ENCODE measurements around the gene TMEM114.

The TMEM114 gene

DNA sequence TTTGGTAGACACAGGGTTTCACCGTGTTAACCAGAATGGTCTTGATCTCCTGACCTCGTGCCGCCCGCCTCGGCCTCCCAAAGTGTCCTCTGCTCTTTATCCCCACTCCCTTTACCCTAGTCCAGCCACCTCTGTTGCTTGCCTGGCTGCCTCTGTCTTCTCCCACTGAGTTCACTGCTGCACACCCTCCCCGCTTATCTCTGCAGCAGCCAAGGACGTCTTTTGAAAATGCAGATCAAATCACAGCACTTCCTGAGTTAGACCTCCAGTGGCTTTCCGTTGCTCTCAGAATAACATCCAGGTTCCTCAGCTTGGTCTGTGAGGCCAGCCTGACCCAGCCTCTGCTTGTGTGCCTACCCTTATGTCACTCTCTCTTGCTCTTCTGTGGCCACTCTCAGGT is 36.6 kb upstream of the TMEM114 start:
- Histone ChIP-seq H3K4me3 (ENCODE audit: low read depth, low read length) (no peak overlapping the region), H3K27ac (ENCODE audit: low read depth, low read length) (no peak overlapping the region), H3K27me3 (ENCODE audit: insufficient read depth, low read length) (no peaks in the 10 kb centered on the region), H3K79me2 (ENCODE audit: control insufficient read depth, insufficient read depth, low read length, unreplicated experiment) (peaks cover 25% of the 10 kb centered on the region), H2AFZ (ENCODE audit: low read length, unreplicated experiment) (no peak overlapping the region), H3K36me3 (ENCODE audit: insufficient read depth, low read length) (peaks cover 28% of the 10 kb centered on the region; the same call in 1 of the 2 replicates), H3K4me1 (ENCODE audit: control insufficient read depth, insufficient read depth, low read length, unreplicated experiment) (peaks cover 18% of the 10 kb centered on the region)

GRCh38 chr16:8625491-8626087 is 35.3 kb upstream of the TMEM114 start:
- no peaks in the 10 kb centered on the region for H3K27me3 ChIP-seq (ENCODE audit: insufficient read depth, low read length)
- H3K79me2 ChIP-seq (ENCODE audit: control insufficient read depth, insufficient read depth, low read length, unreplicated experiment): peaks cover 29% of the 10 kb centered on the region
- no peak overlapping the region for H3K4me3 ChIP-seq (ENCODE audit: low read depth, low read length)
- peaks cover 23% of the 10 kb centered on the region; the same call in 1 of the 2 replicates for H3K36me3 ChIP-seq (ENCODE audit: insufficient read depth, low read length)
- peaks cover 18% of the 10 kb centered on the region for H3K4me1 ChIP-seq (ENCODE audit: control insufficient read depth, insufficient read depth, low read length, unreplicated experiment)
- H3K27ac ChIP-seq (ENCODE audit: low read depth, low read length): no peak overlapping the region
- H2AFZ ChIP-seq (ENCODE audit: low read length, unreplicated experiment): no peak overlapping the region

- H3K36me3 ChIP-seq (ENCODE audit: insufficient read depth, low read length): peaks cover 16% of the 10 kb centered on the region; the same call in 1 of the 2 replicates
- peaks cover 29% of the 10 kb centered on the region for H3K79me2 ChIP-seq (ENCODE audit: control insufficient read depth, insufficient read depth, low read length, unreplicated experiment)
- 0 out of 2 replicates have a peak, but pooled peaks cover under 1% of the 10 kb centered on the region for H3K27me3 ChIP-seq (ENCODE audit: insufficient read depth, low read length)
- no peak overlapping the region for H2AFZ ChIP-seq (ENCODE audit: low read length, unreplicated experiment)
- H3K4me1 ChIP-seq (ENCODE audit: control insufficient read depth, insufficient read depth, low read length, unreplicated experiment): peaks cover 18% of the 10 kb centered on the region
- peak overlapping the region; percentile 94 for H3K4me3 ChIP-seq (ENCODE audit: low read depth, low read length)
- no peak overlapping the region for H3K27ac ChIP-seq (ENCODE audit: low read depth, low read length)
Observed at GRCh38 chr16:8623634-8624033, 33.3 kb upstream of the TMEM114 start.

DNA sequence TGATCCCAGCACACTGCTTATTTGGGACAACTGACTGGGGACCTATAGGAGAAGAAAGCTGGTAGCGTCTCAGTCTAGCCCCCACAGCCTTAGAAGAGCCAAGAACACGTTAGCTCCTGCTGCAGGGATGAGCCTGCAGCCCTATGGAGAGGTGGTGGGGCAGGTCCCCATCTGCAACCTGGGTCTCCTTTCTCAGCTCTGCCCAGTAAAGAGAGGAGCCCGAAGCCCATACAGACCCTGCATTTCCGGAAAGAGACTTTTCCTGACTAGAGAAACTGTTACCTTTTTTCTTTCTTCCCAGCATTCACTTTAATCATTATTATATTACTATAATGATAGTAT is 32.0 kb upstream of the TMEM114 start:
- Histone ChIP-seq H3K36me3 (ENCODE audit: insufficient read depth, low read length) (peaks cover 5% of the 10 kb centered on the region; the same call in 1 of the 2 replicates), H3K4me3 (ENCODE audit: low read depth, low read length) (peak overlapping the region; percentile 94), H3K27ac (ENCODE audit: low read depth, low read length) (peak overlapping the region; percentile 53; the same call in 1 of the 2 replicates), H3K4me1 (ENCODE audit: control insufficient read depth, insufficient read depth, low read length, unreplicated experiment) (peaks cover 18% of the 10 kb centered on the region), H2AFZ (ENCODE audit: low read length, unreplicated experiment) (peak overlapping the region; percentile 87), H3K27me3 (ENCODE audit: insufficient read depth, low read length) (0 out of 2 replicates have a peak, but pooled peaks cover 4% of the 10 kb centered on the region), H3K79me2 (ENCODE audit: control insufficient read depth, insufficient read depth, low read length, unreplicated experiment) (peaks cover 26% of the 10 kb centered on the region)

DNA sequence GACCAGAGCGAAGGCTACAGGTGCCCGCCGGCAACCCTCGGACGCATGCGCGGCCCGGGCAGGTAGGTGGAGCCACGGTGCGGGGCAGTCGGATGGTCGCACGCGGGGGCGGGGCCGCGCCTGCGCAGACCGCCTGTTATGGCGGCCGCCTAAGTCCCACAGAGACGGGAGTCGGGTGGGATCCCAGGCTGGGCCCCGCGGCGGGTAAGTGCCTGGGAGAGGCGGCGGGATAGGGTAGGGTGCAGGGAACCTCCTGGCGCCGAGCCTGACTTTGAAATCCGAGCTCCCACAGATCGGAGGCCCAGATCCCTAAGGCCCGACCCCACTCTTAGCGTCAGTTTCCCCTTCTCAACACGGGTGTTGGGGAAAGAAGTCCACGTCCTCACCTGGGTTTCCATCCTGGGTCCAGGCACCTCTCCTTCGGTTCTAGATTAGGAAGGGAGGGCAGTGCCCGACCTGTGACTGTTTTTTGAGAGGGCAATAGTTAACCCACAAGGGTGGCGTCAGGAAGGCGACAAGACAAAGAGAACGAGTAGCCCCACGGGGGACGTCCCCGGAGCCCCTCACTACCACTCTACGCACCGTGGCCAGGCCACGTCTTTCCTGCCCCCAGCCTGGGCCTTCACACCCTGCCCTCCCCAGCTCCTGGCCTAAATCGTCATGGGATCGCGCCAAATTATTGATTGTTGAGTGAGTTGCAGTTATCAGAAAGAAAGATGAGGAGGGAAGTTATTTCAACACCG is 31.4 kb upstream of the TMEM114 start, which contains the start of gene METTL22:
METTL22 (plus strand) TSS at position 127 of the 743 bp plus-strand sequence. CDS start 3,968 bp downstream, outside the sequence.
- Histone ChIP-seq H2AFZ (ENCODE audit: low read length, unreplicated experiment) (peak within 1 kb of the TSS; percentile 87), H3K4me1 (ENCODE audit: control insufficient read depth, insufficient read depth, low read length, unreplicated experiment) (peaks cover 18% of the 10 kb centered on the region), H3K36me3 (ENCODE audit: insufficient read depth, low read length) (peaks cover 4% of the 10 kb centered on the region; the same call in 1 of the 2 replicates), H3K27me3 (ENCODE audit: insufficient read depth, low read length) (0 out of 2 replicates have a peak, but pooled peaks cover 4% of the 10 kb centered on the region), H3K27ac (ENCODE audit: low read depth, low read length) (peak within 1 kb of the TSS; percentile 53; the same call in 1 of the 2 replicates), H3K79me2 (ENCODE audit: control insufficient read depth, insufficient read depth, low read length, unreplicated experiment) (peaks cover 26% of the 10 kb centered on the region), H3K4me3 (ENCODE audit: low read depth, low read length) (peak within 1 kb of the TSS; percentile 94)

DNA sequence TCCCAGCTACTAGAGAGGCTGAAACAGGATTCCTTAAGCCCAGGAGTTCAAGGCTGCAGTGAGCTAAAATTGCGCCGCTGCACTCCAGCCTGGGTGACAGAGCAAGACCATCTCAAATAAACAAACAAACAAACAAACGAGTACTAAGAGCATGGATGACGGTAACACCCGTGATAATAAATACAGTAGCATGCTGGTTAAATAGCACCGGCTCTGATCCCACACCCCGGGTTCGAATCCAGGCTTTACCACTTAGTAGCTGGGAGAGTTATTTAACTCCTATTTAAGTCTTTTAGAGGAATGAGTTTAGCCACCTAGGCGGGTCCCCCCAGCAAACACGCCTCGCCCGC is 30.9 kb upstream of the TMEM114 start:
- H2AFZ ChIP-seq (ENCODE audit: low read length, unreplicated experiment): peak overlapping the region; percentile 70
- H3K79me2 ChIP-seq (ENCODE audit: control insufficient read depth, insufficient read depth, low read length, unreplicated experiment): peaks cover 26% of the 10 kb centered on the region
- peaks cover 6% of the 10 kb centered on the region for H3K27me3 ChIP-seq (ENCODE audit: insufficient read depth, low read length)
- H3K4me1 ChIP-seq (ENCODE audit: control insufficient read depth, insufficient read depth, low read length, unreplicated experiment): peaks cover 18% of the 10 kb centered on the region
- no peak overlapping the region for H3K27ac ChIP-seq (ENCODE audit: low read depth, low read length)
- peaks cover 4% of the 10 kb centered on the region; the same call in 1 of the 2 replicates for H3K36me3 ChIP-seq (ENCODE audit: insufficient read depth, low read length)
- peak overlapping the region; percentile 94 for H3K4me3 ChIP-seq (ENCODE audit: low read depth, low read length)

DNA sequence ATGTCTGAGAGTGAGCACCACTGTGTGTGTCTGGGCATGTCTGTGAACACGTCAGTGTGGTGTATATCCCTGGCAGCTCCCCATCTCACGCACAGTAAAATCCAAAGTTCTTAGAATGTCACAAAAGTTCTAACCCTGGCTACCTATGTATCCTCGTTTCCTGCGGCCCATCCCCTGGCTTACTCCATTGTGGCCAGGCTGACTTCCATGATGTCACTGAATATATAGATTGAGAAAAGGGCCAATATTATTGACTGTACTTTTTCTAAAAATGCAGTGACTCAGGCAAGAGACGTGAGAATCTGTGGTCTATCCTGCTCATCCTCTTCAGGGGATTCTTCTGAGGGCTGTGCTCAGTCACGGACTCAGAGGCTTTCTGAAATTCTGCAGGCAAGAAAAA is 30.2 kb upstream of the TMEM114 start:
- no peak overlapping the region for H3K4me3 ChIP-seq (ENCODE audit: low read depth, low read length)
- H2AFZ ChIP-seq (ENCODE audit: low read length, unreplicated experiment): no peak overlapping the region
- H3K27me3 ChIP-seq (ENCODE audit: insufficient read depth, low read length): peaks cover 10% of the 10 kb centered on the region
- H3K4me1 ChIP-seq (ENCODE audit: control insufficient read depth, insufficient read depth, low read length, unreplicated experiment): peaks cover 18% of the 10 kb centered on the region
- H3K27ac ChIP-seq (ENCODE audit: low read depth, low read length): no peak overlapping the region
- peaks cover 1% of the 10 kb centered on the region; the same call in 1 of the 2 replicates for H3K36me3 ChIP-seq (ENCODE audit: insufficient read depth, low read length)
- H3K79me2 ChIP-seq (ENCODE audit: control insufficient read depth, insufficient read depth, low read length, unreplicated experiment): peaks cover 26% of the 10 kb centered on the region

- Histone ChIP-seq H2AFZ (ENCODE audit: low read length, unreplicated experiment) (no peak overlapping the region), H3K79me2 (ENCODE audit: control insufficient read depth, insufficient read depth, low read length, unreplicated experiment) (peaks cover 26% of the 10 kb centered on the region), H3K4me3 (ENCODE audit: low read depth, low read length) (no peak overlapping the region), H3K36me3 (ENCODE audit: insufficient read depth, low read length) (no peaks in the 10 kb centered on the region), H3K27ac (ENCODE audit: low read depth, low read length) (no peak overlapping the region), H3K4me1 (ENCODE audit: control insufficient read depth, insufficient read depth, low read length, unreplicated experiment) (peaks cover 18% of the 10 kb centered on the region), H3K27me3 (ENCODE audit: insufficient read depth, low read length) (peaks cover 15% of the 10 kb centered on the region)
Observed at GRCh38 chr16:8619671-8620370, 29.5 kb upstream of the TMEM114 start.

GRCh38 chr16:8614435-8615029 is 24.2 kb upstream of the TMEM114 start:
- Histone ChIP-seq H3K27me3 (ENCODE audit: insufficient read depth, low read length) (peaks cover 29% of the 10 kb centered on the region), H3K79me2 (ENCODE audit: control insufficient read depth, insufficient read depth, low read length, unreplicated experiment) (no peaks in the 10 kb centered on the region), H3K27ac (ENCODE audit: low read depth, low read length) (no peak overlapping the region), H3K36me3 (ENCODE audit: insufficient read depth, low read length) (no peaks in the 10 kb centered on the region), H3K4me1 (ENCODE audit: control insufficient read depth, insufficient read depth, low read length, unreplicated experiment) (peaks cover 8% of the 10 kb centered on the region), H3K4me3 (ENCODE audit: low read depth, low read length) (no peak overlapping the region), H2AFZ (ENCODE audit: low read length, unreplicated experiment) (no peak overlapping the region)

- Histone ChIP-seq H3K27ac (ENCODE audit: low read depth, low read length) (no peak overlapping the region), H2AFZ (ENCODE audit: low read length, unreplicated experiment) (no peak overlapping the region), H3K27me3 (ENCODE audit: insufficient read depth, low read length) (peaks cover 49% of the 10 kb centered on the region), H3K4me3 (ENCODE audit: low read depth, low read length) (no peak overlapping the region), H3K79me2 (ENCODE audit: control insufficient read depth, insufficient read depth, low read length, unreplicated experiment) (no peaks in the 10 kb centered on the region), H3K4me1 (ENCODE audit: control insufficient read depth, insufficient read depth, low read length, unreplicated experiment) (peaks cover 8% of the 10 kb centered on the region), H3K36me3 (ENCODE audit: insufficient read depth, low read length) (no peaks in the 10 kb centered on the region)
Observed at GRCh38 chr16:8611886-8612600, 21.7 kb upstream of the TMEM114 start.
